Measurements from ENCODE around the gene PTPN7.

DNA sequence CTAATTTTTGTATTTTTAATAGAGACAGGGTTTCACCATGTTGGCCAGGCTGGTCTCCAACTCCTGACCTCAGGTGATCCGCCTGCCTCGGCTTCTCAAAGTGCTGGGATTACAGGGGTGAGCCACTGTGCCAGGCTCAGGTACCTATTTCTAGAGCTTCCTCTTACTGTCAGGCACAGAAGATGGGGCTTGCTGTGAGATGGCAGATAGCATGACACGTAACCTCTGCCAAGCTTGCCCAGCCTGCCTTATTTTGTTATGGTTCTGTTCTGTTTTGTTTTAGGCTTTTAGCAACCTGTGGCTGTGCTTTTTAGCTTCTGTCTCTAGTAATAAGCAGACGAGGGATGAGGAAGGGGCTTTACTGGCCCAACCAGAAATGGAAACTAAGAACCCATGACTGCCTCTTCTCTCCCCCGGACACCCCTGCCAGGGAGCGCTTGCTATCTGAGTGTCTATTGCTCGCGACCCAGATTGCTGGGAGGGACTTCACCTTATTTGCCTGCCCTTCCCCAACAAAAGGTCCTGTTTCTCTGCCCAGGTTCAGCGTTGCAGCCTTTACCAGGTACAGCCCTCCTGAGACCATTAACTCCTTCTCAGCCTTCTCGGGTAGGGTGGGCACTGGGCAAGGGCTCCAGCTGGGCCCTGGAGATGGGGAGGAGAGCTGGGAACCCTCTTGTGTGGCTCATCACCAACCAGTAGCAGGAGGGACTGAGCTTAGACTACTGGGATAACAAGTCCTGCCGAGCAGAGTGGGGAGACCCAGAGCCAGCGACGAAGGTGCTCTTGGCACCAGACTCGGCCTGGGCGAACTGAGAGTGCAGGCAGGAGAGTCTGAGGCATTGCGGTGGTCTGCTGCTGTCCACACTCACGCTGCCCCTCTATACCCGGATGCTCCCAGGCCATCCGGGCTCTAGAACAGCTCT, 19.7 kb upstream of the PTPN7 start:
- TF ChIP-seq YY1 (IDR thresholded peaks at IDR 0.05; ENCODE audit: insufficient read depth, insufficient read length) (no peak), SUZ12 (IDR thresholded peaks at IDR 0.05; ENCODE audit: extremely low read depth, insufficient read depth, insufficient read length) (no peak)

Measured in NT2/D1 (cell line).